Measurements from ENCODE around the gene G6PC1.
"Not testable (repeated sequence)": the region's sequence is repeated elsewhere in the genome, so short reads cannot be mapped to it uniquely, and the experiment has no call there.

The G6PC1 gene

GRCh38 chr17:42873932-42874695 is 26.5 kb upstream of the G6PC1 start:
- not testable (repeated sequence) for DNase-seq

DNA sequence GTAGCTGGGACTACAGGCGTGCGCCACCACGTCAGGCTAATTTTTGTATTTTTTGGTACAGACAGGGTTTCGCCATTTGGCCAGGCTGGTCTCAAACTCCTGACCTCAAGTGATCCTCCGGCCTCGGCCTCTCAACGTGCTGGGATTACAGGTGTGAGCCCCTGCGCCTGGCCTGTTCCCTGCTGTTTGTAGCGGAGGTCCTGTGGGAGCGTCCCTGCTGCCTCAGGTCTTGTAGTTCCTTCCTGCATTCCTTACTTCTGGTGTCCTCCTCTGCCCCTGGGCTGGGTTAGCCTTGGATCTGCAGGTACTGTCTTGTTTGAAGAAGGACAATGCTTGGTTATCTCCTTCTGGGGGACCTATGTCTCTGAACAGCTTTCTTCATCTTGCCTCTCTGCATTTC is 23.6 kb upstream of the G6PC1 start:
- no peak for DNase-seq

DNA sequence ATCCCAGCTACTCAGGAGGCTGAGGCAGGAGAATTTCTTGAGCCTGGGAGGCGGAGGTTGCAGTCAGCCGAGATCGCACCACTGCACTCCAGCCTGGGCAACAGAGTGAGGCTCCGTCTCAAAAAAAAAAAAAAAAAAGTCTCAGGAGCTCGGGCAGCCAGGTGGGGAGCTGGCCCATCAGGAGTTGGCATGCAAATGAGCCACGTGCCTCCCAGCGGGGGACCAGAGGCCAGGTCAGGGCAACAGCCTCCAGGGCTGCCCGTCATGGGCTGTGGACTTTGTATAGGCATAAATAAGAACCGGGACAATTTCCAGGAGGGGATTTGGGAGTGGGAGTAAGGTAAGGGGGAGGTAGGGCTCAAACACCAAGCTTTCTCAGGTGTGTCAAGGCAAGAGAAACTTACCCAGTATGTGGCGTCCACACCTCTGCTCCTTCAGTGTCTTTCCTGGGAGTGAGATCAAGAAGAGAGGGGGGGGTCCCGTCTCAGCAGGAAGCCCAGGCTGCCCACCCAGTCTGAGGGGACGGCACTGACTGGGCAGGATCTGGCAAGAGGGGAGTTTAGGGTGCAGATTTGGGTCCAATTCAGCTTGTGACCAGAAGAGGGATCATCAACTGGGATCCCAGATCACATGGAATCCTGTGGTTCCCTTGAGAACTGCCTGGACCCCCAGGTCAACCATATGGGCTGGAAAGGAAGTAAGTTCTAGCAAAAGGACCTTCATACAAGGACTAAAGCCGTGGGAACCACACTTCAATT is 22.3 kb upstream of the G6PC1 start:
- no peak for DNase-seq

DNA sequence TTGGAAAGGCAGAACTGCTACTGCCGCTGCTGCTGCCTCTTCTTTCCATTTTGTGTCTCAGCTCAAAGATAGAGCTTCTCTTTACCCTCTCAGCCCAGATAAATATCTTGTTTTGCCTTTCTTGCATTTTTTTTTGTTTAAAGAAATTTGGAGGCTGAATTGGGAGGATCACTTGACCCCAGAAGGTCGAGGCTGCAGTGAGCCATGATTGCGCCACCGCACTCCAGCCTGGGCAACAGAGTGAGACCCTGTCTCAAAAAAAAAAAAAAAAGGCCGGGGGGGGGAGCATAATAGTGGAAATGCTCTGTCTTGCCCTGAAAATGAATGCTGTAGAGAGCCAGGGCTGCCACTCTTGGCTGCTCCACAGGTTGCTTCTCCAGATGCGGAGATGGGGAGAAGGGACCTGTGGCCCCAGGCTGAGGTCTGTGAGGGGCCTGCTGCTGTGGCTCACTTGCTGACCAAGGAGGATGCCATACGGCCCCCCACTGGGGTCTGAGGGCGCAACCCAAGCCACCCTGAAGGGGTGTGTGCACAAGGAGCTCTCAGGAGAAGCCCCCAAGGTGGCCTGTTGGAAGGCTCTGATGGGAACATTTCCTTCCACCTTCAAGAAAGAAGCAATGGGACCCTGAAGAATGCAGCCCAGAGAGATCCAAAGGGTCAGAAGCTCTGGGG is 21.5 kb upstream of the G6PC1 start:
- DNase-seq: no peak

DNA sequence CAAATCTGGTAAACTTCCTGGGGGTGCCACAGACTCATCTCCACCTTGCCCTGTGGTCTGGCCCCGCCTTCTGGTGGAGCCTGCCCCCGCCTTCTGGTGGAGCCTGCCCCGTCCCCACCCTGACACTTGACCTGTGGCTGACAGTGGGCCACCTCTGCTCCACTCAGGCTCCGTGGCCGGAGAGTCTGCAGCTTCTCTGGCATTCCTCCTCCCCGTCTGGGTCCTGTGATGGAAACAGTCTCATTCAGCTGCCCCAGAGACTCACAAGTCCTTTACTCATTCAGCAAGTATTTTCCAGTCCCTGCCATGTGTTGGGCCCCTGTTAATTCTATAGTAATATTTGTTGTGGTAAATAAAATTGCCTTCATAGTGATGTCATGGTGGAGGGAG is 21.0 kb upstream of the G6PC1 start:
- DNase-seq: no peak

DNA sequence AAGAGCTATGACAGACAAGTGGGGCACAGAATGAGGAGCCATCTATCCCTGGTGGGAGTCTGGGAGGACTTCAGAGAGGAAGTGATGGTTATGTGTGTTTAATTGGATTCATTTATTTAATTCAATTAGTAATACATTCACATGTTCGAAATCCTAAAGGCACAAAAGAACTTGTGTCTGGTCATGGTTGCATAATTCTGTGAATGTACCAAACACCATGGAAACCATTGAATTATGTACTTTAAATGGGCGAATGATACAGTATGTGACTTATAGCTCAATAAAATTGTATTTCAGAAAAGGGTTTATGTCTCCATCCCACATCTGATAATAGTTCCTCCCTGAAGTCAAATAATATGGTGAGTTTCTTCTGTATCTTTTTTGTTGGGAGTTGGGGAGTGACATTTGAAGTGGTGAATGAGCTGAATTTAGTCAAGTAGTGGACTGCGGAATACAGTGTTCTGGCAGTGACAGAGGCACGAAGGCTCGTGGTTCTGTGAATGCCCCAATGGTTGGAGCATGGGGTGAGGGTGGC is 19.8 kb upstream of the G6PC1 start:
- DNase-seq: peak in 1 of 56 donors; percentile 4

DNA sequence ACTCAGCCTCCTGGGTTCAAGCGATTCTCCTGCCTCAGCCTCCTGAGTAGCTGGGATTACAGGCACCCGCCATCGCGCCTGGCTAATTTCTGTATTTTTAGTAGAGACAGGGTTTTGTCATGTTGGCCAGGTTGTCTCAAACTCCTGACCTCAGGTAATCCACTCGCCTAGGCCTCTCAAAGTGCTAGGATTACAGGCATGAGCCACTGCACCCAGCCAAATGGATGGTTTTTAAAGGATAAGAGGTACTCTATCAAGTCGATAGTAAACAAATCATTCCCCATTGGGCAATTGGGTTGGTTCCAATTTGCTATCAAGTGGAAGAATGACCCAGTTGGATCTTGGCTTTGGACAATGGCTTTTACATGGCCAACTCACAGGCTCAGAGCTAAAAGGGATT is 18.9 kb upstream of the G6PC1 start:
- DNase-seq: not testable (repeated sequence)

- no peak for DNase-seq
These were observed 18.4 kb upstream of the G6PC1 start for GRCh38 chr17:42882166-42882565.

DNA sequence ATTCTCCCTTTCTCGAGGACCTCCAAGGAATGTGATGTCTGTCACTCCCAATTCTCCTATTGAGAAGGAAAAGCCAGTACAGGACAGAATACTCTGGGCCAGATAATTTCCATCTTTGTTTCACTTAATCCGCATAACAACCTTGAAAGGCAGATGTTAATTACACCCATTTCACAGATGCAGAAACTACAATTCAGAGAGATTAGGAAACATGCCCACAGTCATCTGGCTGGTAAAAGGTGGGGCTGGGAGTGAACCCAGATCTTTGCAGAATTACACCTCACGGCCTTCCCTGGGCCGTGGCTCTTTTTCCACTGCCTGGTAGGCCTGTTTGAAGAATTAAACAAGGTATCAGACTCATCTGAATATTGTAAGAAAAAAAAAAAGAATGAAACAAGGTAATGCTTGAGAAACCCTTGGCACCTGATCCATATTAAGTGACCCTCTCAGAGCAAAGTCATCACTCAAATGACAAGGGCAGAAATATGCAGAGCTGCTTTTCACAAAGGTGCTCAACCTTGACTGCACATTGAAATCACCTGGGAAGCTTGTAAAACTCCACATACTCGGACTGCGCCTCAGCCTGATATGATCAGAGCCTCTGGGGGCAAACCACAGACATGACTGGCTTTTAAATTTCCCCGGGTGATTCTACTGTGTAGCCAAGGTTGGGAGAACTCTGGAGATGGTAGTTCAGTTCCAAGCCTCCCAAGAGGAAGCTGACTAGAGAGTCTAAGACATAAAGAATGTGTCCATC is 16.6 kb upstream of the G6PC1 start:
- no peak for DNase-seq

DNA sequence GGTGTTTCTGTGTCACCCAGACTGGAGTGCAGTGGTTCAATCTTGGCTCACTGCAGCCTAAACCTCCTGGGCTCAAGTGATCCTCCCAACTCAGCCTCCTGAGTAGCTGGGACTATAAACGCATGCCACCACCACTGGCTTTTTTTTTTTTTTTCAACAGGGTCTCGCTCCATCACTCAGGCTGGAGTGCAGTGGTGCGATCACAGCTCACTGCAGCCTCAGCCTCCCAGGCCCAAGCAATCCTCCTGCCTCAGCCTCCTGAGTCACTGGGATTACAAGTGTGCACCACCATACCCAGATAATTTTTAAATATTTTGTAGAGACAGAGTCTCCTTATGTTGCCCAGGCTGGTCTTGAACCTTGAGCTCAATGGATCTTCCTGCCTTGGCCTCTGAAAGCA is 14.8 kb upstream of the G6PC1 start:
- DNase-seq: not testable (repeated sequence)

- DNase-seq: no peak
These were observed 14.1 kb upstream of the G6PC1 start for GRCh38 chr17:42886283-42887176.

- DNase-seq: no peak
These were observed 10.8 kb upstream of the G6PC1 start for GRCh38 chr17:42889809-42890208.

- peak in 7 of 56 donors; percentile 4 to 21 (median 8) for DNase-seq
These were observed 9.0 kb upstream of the G6PC1 start for GRCh38 chr17:42891539-42892152.

DNA sequence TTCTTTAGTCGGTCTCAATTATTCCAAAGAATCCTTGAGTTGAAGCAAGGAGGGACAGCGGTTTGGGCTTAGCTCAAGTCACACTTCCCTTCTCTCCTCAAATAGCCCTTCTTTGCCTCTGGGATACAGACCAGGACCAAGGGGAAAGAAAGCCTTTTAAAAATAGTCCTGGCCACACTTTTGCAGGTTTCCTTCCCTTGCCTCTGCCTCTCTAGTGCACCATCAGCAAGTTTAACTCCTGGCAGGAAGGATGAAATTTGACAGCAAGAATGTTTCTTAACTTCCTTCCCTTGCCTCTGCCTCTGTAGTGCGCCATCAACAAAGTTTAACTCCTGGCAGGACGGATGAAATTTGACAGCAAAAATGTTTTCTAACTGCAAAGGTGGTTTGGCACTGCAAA is 7.2 kb upstream of the G6PC1 start:
- DNase-seq: no peak

DNA sequence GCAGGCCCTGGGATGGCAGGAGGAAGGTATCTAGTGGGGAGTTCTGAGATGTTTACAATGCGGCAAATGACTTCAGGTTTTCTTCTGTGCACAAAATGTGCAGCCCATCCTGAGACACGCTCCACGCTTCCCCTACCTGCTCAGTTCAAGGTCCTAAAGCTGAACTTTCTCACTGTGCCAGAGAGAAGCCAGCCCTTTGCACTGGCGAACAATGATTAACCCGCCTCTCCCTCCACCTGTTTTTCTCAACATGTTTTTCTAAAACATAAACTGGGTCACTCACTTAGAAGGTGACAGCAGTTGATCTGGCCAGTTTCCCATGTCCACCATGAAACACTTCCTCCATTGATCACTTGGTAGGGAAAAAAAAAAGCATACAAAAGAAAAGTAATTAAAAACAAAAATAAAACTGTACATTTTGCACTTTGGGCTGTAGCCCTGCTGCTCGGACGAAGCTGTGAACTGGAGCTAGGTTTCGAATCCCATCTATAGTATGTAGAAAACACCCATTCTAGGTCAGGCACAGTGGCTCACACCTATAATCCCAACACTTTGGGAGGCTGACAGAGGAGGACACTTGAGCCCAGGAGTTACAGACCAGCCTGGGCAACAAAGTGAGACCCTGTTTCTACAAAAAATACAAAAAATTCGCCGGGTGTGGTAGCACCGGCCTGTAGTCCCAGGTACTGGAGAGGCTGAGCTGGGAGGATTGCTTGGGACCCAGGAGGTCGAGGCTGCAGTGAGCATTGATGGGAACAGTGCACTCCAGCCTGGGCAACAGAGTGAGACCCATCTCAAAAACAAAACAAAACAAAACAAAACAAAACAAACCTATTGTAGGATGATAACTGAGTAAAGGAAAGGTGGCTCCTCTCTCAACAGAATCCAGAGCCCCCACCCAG is 6.1 kb upstream of the G6PC1 start:
- no peak for DNase-seq

DNA sequence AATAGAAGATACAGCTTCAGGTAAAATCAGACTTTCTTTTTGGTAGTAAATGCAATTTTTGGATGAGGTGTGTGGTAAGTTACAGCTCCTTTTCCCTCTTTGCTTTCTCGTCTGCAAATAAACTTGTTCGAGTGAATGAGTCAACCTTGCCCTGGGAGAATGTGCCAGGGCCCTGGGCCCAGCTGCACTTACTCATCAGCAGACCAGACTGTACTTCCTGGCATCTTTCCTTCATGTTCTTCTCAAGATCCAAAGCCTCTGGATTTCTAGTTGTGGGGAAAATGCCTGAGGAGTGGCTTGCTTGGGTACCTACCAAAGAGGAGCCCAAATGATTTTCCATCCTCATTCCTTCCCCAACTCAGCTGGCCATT is 5.4 kb upstream of the G6PC1 start:
- DNase-seq: no peak

- no peak for DNase-seq
These were observed 2.3 kb upstream of the G6PC1 start for GRCh38 chr17:42898147-42898811.

- not testable (repeated sequence) for DNase-seq
These were observed 618 bp upstream of the G6PC1 start for GRCh38 chr17:42899981-42900380.

All from nucleus accumbens (tissue), 56 donors.